GM19468 (cell line): ENCODE results near the gene PRKAG1.

Source experiments
- ATAC-seq: cut with Tn5 transposase; IDR thresholded peaks from one replicate; pipeline ENCODE4 v1.9.1; 2021; ENCODE audit warnings: mild to moderate bottlenecking, moderate library complexity, moderate number of reproducible peaks; ENCODE audit not compliant: unreplicated experiment; ENCODE audit errors: extremely low read depth

PRKAG1 gene

DNA sequence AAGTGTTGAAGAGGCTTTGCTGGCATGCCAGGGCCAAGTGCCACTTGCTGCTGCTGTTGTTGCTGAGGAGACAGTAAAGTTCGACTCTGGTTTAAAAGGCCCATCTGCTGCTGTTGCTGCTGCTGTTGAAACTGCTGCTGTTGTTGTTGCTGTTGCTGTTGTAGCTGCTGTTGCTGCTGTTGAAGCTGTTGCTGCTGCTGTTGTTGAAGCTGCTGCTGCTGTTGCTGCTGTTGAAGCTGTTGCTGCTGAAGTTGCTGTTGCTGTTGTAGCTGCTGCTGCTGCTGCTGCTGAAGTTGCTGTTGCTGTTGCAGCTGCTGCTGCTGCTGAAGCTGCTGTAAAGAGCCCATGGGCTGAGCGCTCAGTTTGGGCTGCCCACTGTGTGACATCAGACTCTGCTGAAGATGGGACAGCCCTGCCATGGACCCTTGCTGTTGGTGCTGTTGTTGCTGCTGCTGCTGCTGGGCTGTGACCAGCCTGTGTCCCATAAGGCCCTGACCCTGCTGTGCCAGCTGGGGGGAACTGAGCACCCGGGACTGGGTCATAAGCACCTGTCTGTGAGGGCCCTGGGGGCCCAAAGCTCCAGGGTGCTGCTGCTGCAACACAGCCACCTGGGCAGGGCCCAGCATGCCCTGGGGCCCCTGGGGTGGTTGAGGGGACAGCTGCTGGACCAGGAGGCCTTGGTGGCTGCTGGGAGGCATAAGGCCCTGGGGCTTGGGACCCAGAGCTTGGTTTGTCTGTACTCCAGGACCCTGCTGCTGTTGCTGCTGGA is 14.3 kb upstream of the PRKAG1 start:
- no peak for ATAC-seq

DNA sequence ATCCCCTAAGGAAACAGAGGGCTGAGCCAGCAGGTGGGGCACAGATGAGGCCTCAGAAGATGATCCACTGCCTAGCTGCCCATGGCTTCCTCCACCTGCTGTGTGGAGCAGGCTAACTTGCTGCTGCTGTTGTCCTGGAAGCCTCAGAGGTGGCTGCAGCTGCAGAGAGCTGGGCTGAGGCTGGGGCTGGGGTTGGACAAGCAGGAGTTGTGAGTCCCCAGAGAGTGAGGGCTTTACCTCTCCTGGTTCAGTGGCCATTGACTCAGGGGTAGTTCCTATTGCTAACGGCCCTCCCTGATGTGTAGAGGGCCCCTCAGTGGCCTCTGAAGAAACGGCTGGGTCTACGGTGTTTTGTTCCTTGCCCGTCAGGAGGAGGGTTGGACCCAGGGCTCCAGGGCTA is 13.7 kb upstream of the PRKAG1 start:
- ATAC-seq: no peak

- no peak for ATAC-seq
Observed at GRCh38 chr12:49031573-49032161, 13.1 kb upstream of the PRKAG1 start.

- no peak for ATAC-seq
Observed at GRCh38 chr12:49030714-49031572, 12.4 kb upstream of the PRKAG1 start.

DNA sequence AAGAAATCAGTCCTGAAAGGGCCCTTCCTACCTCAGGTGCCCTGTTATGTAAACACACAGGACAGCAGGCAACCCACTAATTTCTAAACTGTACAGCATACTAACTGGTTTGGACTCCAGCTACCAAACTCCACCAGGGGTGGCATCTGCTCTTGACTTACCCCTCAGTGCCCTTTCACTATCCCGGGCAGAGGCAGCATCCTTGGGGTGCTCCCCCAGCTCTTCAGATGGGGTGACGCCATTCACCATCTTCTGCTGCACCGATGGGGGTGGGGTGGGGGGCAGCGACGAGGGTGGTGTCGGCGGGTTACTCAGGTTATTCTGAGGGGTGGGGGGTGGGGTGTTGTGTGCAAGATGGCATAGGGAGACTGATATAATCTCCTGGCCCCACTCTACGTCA is 11.5 kb upstream of the PRKAG1 start:
- ATAC-seq: no peak

GRCh38 chr12:49028666-49029275 is 10.2 kb upstream of the PRKAG1 start:
- no peak for ATAC-seq

- ATAC-seq: no peak
Observed at GRCh38 chr12:49027846-49028555, 9.4 kb upstream of the PRKAG1 start.

DNA sequence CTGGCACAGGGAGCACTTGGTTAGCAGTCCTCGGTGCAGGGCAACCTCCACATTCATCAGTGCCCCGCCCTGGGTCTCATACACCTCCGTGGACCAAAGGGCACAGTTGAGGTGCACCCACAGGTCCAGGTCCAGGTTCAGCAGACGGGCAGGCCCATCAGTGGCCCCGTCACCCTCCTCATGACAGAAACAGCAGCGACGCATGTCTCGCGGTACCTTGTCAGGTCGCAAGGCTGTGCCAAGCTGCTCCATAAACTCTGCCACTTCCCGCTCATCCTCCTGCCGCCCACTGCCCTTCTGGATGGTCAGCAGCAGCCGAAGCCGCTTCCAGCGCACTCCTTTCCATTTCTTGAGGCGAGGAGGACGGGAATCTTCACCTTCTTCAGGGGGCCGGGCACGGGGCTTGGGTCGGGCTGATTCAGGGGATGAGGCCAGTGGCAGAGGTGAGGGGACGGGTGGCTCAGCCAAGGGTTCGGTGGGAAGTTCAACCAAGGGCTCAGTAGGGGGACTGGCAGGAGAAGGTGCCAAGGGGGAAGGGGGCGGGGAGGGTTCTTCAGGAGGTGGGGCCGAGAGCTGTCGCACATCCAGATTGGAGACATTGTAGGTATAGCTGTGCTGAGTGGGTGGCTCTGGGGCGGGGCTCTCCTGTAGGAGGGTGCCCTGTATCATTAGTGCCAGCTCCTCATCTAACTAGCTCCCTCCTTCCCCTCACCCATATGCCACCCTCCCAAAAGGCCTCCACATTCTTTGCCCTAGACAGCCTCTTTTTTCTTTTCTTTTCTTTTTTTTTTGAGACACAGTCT is 8.3 kb upstream of the PRKAG1 start:
- ATAC-seq: no peak

- no peak for ATAC-seq
Observed at GRCh38 chr12:49026101-49026500, 7.5 kb upstream of the PRKAG1 start.

- no peak for ATAC-seq
Observed at GRCh38 chr12:49025463-49025862, 6.9 kb upstream of the PRKAG1 start.

- ATAC-seq: no peak
Observed at GRCh38 chr12:49024543-49024942, 6.0 kb upstream of the PRKAG1 start.

- ATAC-seq: no peak
Observed at GRCh38 chr12:49023812-49024211, 5.2 kb upstream of the PRKAG1 start.

GRCh38 chr12:49022558-49023178 is 4.1 kb upstream of the PRKAG1 start:
- ATAC-seq: no peak

DNA sequence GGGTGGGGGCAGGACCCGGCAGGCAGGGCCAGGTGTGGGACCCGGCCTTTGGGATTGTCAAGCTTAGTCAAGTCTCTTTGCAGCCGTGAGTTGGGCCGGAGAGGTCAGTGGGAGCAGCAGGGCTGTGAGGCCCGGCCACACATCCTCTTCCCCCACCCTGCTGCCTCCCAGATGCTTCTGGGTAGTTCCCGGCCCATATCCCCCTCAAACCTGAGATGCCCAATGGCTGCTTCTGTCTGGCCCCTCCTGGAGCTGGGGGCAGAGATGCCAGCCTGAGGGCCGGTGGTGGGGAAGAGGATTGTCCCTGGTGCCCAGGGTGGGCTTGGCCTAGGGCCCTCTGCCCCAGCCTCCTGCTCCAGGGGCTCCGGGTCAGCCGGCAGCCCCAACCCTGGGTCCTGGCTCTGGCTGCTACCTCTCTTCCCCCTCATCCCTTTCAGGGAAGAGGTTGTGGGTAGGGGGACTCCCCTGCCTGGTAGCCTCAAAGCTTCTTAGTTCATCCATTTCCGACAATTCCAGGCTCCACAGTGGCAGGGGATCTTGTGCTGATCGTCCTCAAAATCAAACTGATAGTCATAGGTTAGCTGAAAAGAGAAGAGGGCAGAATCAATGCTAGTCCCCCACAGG is 2.8 kb upstream of the PRKAG1 start:
- no peak for ATAC-seq

DNA sequence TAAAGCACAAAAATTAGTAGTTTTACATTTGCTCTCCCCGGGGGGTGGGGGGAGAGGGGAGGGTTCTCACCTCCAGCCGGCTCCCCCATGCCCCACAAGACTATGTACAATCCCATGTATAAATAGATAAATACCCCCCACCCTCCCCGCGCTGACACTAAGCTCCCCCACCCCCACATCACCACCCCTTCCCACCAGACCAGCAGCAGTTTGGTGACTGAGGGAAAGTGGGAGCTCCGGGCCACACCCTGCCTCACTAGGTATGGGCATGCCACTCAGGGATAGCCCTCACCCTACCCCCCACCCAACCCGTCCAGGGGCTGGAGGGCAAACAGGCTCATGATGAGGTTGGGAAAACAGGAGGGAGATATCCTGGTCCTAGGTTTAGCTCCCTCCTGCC is 1.9 kb upstream of the PRKAG1 start:
- ATAC-seq: no peak

DNA sequence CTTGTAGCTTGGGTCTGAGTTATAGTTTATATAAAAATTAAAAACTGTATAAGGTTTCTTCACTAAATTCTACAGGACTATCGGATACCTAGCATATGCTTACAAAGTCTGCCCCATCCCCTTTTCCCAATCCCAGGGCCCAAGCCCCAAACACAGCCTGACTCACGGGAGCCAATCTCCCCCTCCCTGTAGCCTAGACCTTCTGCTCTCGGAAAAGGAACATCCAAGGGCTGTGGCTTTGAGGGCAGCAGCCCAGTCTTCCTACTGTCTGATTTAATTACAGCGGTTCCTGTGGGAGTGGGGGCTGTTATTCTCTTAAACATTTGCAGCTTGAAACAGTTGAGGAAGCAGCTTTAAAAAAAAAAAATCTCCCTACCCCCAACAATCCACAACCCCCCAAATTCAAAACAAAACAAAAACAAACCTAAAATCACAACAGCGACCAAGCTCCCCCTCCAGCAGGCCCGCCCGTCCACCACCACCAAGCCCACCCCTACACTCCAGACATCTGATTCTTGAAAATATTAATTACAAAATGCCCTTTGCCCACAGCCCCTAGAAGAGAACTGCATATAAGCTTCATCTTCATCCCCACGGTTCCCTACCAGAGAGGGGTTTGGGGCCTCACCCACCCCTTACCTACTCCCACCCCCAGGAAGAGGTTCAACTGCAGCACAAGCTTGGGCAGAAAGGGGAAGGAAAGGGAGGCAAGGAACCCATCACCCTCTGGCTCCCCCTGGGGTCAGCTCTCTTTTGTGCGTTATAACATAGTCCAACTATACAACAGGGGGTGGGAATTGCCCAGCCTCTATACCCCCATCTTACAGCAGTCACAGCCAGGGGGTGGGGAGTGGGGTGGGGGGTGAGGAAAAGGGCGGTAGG is 1.1 kb upstream of the PRKAG1 start:
- no peak for ATAC-seq

DNA sequence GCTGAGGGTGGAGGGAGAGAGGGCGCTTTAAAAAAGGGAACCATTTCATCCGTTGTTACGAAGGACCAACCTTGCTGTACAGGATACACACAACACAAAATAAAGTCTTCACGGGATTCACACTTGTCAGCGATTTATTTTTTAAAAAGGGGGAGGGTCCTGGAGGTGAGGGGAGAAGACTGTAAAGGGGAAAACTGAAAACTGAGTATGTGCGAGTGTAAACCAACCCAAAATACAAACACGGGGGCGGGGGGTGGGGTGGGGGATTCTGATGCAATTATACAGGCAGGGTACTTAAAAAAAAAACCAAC is 499 bp upstream of the PRKAG1 start:
- ATAC-seq: no peak

GRCh38 chr12:49017891-49018260 is 700 bp downstream of the PRKAG1 start:
- no peak for ATAC-seq
